Measurements from ENCODE around the gene TSC22D4.

TSC22D4 gene

DNA sequence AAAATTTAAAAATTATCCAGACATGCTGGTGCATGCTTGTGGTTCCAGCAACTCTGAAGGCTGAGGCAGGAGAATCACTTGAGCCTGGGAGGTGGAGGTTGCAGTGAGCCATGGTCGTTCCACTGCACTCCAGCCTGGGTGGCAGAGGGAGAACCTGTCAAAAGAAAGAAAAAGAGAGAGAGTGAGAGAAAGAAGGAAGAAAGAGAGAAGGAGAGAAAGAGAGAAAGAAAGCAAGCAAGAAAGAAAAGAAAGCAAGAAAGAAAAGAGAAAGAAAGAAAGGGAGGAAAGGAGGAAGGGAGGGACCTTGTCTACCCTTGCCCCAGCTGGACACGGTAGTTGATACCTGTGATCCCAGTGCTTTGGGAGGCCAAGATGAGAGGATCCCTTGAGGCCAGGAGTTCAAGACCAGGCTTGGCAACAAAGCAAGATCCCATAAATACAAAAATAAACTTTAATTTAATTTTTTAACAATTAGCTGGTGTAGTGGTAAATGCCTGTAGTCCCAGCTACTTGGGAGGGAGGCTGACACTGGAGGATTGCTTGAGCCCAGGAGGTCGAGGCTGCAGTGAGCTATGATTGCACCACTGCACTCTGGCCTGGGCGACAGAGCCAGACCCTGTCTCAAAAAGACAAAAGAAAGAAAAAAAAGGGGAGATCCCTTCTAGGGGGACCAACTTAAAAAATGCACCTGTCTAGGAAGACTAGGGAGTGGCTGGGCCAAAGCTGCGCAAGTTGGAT, 13.9 kb upstream of the TSC22D4 start:
- DNase-seq (ENCODE audit: low read depth in 2 of 2), result no peak

- no peak for DNase-seq (ENCODE audit: low read depth in 2 of 2)
These were observed 12.2 kb upstream of the TSC22D4 start for GRCh38 chr7:100491192-100491578.

DNA sequence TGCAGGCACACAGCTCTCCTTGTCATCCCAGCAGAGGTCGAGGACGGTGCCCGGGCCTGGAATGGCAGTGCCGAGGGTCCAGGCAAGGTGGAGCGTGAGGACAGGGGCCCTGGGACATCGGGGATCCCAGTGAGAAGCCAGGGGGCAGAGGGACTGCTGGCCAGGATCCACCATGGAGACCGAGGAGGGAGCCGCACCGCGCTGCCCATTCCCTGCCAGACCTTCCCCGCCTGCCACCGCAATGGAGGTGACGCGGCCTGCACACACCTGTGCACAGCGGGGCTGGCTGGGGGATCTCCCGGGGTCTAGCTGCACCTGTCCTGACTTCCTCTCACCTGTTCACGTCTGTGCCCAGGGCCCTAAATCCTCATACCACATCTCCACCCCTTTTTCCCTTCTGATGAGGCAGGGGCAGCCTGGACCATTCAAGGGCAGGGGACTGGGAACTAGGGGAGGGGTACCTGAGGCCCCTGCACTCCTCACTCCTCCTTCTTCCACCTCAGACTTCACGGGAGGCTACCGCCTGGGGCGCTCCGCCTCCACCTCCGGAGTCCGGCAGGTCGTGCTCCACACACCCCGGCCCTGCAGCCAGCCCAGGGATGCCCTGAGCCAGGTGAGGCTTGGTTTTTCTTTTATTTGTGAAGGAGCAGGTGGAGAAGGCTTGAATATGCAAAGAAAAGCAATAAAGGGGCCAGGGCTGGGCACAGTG, 11.6 kb upstream of the TSC22D4 start:
- no peak for DNase-seq (ENCODE audit: low read depth in 2 of 2)

GRCh38 chr7:100489824-100490223, 10.8 kb upstream of the TSC22D4 start:
- DNase-seq (ENCODE audit: low read depth in 2 of 2), result no peak

DNA sequence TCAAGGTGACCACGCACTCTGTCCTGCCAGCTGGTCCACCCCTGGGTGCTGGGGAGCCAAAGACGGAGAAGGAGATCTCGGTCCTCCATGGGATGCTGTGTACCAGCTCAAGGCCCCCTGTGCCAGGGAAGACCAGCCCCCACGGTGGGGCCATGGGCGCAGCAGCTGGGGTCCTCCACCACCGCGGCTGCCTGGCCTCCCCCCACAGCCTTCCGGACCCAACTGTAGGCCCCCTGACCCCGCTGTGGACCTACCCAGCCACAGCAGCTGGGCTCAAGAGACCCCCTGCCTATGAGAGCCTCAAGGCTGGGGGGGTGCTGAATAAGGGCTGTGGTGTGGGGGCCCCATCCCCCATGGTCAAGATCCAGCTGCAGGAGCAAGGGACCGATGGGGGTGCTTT, 10.1 kb upstream of the TSC22D4 start:
- no peak for DNase-seq (ENCODE audit: low read depth in 2 of 2)

- DNase-seq (ENCODE audit: low read depth in 2 of 2), result no peak
These were observed 9.5 kb upstream of the TSC22D4 start for GRCh38 chr7:100488333-100489095.

DNA sequence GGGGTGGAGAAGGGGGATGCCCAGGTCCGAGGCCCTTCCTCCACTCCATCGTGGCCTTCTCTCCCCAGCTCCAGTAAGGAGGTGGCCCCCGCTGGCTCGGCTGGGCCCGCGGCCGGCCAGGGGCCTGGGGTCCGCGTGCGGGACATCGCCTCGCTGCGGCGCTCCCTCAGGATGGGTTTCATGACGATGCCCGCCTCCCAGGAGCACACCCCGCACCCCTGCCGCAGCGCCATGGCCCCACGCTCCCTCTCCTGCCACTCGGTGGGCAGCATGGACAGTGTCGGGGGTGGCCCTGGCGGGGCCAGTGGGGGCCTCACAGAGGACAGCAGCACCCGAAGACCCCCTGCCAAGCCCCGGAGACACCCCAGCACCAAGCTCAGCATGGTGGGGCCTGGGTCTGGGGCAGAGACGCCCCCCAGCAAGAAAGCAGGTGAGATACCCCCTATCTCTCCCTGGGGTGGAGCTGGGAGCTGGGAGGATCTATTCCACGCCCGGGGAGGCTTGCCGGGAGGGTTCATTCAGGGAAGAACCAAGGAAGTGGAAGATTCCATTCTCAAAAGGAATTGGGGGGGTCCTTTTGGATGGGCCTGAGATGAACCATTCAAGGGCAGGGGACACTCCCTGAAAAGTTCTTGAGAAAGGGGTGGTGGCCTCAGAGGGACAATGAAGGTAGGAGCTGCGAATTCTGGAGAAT, 7.9 kb upstream of the TSC22D4 start:
- DNase-seq (ENCODE audit: low read depth in 2 of 2), result no peak

DNA sequence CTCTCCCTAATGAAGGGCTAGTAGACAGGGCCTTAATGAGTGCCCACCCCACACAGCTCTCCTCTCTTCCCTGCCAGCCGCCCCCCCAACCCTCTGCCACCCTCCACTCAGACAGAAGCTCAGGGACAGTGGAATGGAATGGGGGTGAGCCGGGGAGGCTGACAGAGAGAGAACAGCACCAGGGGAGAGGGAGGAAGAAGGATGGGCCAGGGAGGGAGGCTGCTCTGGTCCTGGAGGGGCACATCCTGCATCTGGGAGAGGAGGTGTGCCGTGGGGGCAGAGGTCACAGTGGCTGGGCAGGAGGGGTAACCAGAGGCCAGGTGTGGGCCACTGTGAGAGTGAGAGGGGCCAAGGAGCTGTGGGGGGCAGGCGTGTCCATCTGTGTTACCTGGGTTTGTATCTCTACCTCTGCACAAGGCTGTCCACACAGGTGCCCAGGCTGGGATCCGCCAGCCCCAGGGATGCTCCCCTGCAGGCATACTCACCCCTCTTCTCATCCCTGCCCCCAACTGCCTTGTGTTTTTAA, 7.2 kb upstream of the TSC22D4 start:
- DNase-seq (ENCODE audit: low read depth in 2 of 2), result no peak

DNA sequence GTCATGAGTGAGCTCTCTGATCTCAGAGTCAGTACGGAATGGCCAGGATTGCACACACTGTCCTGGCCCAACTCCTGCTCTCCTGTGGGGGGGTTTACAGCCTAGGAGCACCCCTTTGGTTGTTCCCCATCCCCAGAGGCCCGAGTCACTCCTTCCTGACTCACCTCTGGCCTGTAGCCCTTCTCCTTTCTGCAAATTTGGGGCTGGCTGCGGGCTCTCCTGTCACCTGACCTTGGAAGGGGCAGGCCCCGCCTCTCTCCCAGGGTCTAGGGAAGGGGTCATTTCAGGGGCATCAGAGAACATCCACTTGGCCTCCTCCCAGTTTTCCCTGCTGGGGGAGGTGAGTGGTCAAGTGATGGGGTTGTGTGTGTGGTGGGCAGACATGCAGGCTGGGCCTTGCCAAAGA, 6.5 kb upstream of the TSC22D4 start:
- DNase-seq (ENCODE audit: low read depth in 2 of 2), result no peak

DNA sequence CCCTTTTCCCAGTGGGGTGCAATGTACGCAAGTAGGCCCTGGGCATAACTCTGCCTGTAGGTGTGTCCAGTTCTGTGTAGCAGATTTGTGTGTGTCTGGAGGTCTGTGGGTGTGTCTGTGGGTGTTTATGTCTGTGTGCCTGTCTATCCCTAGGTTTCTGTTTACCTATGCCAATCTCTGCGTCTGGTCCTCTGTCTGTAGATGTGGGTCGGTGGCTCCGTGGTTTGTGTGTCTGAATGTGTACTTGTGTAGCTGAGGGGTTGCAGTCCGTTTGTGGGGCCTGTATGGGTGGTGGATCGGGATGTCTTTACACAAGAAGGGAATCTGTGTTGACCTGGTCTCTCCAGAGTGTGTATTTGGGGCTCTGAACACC, 5.6 kb upstream of the TSC22D4 start:
- no peak for DNase-seq (ENCODE audit: low read depth in 2 of 2)

DNA sequence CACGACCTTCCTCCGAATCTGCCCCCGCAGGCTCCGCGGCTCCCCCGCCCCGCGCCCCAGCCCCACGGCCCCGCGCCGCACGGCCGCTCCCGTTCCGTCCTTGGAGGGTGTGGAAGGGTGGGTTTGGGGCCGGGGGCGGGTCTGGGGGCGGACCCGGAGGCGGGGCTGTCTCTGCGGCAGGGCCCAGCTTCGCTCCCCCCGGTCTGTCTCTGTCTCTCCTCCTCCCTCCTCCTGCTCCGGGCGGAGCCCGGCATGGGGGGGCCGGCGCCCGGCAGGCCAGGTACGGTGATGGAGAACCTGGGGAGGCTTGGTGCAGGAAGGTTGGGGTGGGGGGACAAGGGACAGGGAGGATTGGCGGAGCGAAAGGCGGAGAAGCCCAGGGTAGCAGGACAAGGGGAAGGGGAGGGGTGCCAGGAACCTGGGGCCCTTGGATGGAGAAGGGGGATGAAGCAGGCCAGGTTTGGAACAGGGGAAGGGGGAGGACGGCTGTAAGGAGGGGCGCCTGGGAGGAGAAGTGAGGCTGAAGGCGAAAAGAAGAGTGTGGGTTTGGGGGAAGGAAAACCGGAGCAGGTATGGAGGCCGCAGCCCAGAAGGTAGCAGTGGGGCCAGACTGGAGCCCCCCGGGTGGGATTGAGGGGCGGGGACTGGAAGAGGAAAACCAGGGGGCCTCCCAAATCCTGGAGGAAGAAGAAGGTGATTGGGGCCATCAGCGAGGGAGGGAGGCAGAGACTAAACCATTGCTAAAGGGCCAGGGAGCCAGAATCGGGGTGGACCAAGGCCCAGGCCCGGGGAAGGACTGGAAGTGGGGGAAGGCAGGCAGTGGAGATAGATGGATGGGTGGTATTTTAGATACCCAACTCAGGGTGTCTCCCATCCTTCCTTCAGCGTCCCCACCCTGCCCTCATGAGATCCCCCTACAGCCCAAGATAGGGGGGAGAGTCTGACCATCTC, 5.0 kb upstream of the TSC22D4 start, which contains the start of gene NYAP1:
TSS of gene NYAP1 (plus strand) at position 206 of the 951 bp plus-strand sequence. CDS start 1,385 bp downstream, outside the sequence.
- no peak for DNase-seq (ENCODE audit: low read depth in 2 of 2)

DNA sequence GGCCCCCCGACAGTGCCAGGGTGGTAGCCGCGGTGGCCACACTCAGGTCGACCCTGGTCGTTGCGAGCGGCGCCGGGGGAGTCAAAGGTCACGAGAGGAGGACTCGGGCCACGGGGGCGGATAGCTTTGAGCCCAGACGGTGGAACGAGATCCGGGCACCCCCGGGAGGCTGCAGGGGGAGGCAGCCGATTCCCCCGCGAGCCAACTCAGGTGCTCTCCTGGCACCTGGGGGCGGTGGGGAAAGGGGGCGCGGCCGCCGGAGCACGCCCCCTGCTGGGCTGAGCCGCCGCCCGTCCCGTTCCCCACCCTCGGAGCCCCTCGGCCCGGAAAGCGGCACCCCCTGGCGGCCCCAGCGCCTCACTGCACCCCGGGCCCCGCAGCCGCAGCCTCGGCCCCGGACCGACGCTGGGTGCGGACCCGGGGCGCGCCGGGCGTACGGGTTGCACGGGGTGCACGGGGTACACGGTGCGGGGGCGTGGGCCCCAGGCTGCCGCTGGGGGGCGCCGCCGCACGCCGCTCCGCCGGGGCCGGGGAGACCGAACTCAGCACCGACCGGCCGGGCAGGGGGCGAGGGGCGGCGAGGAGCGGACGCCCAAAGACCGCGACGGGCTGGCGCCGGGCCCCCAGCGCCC, 4.2 kb upstream of the TSC22D4 start:
- peak; percentile 58 to 66 for DNase-seq (ENCODE audit: low read depth in 2 of 2)

DNA sequence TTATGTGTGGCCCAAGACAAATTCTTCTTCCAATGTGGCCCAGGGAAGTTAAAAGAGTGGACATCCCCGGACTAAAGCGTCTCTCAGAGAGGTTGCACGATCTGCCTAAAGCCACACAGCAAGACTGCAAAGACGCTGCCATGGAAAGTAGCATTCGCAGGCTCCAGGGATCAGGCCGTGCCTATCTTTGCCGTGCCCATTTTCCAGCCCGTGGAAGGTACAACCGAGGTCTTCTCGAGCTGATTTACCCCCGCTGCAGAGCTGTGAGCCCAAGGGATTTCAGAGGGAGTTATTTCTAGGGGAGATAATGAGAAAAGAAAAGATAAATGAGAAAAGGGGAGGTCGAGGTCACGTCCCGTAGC, 3.7 kb upstream of the TSC22D4 start:
- no peak for DNase-seq (ENCODE audit: low read depth in 2 of 2)

- no peak for DNase-seq (ENCODE audit: low read depth in 2 of 2)
These were observed 2.5 kb upstream of the TSC22D4 start for GRCh38 chr7:100481466-100481865.

DNA sequence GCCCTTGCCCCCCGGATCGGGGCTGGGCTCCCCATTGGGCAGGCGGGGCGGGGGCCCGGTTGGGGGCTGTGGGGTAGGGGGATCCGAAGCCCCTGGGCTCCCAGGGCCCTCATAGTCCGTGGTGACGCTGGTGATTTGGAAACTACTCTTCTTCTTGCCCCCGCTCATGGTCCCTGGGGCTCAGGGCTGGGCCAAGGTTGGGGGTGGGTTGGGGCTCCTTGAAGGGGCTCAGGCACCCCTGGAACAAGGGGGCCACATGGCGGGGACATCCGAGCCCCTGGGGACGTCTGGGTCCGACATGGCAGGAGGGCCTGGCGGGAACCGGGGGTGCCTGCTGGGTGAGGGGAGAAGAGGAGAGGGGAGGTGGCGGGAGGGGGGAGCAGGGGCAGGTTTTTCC, 1.1 kb downstream of the TSC22D4 start:
- no peak for DNase-seq (ENCODE audit: low read depth in 2 of 2)

DNA sequence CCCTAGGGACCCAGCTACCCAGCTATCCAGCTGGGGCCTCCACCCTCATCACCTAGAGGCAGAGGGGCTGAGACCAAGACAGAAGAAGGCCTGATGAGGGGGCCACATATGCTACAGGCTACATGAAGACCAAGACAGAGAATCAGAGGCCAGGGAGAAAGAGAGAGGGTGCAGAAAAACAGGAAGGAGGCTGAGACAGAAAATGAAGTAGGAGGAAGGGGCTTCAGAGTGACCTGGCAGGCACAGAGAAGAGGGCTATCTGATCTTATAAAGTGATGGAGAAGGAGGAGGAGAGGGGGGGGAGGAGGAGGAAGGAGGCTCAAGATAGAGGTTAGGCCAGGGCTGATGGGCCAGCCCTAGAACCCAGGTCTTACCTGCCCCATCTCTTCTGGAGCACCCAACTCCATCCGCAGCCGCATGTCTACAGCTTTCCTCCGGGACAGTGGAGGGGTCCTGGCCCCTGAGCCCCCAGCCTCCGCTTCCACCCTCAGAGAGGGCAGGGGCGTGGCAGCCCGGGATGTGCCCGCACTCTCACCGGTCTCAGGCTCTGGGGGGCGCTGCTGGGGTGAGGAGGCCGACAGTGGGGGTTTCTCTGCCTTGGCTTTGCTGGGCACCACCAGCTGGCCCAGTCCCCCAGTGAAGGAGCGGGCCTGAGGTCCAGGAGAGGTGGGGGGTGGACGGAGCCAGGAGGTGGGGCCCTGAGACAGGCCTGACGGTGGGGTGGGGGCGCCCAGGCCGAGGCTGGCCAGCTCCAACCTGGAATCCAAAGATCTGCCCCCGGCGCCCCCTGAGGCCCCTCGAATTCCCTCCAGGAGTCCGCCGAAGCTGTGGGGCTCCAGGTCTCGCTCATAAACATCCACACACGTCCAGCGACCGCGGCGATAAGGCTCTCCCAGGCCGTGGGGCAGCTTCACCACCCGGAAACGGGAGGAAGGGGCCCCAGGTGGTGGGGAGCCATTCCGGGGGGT, 1.8 kb downstream of the TSC22D4 start:
- DNase-seq (ENCODE audit: low read depth in 2 of 2), result no peak

- no peak for DNase-seq (ENCODE audit: low read depth in 2 of 2)
These were observed 2.8 kb downstream of the TSC22D4 start for GRCh38 chr7:100476101-100476780.

DNA sequence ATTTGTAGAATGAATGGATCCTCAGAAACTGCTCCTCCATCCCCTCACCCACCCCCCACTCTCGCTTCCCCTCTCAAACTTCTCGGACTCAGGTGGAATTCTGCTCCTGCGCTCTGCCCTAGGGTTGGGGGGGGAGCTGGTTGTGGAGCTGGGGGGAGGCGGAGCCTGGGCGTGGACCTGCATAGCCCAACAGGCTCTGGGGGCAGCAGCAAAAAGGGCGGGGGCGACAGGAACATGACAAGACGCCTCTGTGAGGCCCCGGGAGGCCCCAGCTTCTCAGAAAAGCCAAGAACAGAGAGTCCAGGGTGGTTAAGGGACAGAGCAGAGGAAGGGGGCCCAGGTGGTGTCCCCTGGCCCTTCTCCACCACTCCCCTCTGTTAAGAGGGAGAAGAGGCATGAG, 3.5 kb downstream of the TSC22D4 start:
- DNase-seq (ENCODE audit: low read depth in 2 of 2), result no peak
